Neutrophil (primary cell): ENCODE data around the gene RPRD1B.

ENCODE experiments used
- H3K27ac ChIP-seq: fragments of 200-600 bp; sonication (generic); 2 replicates; pipeline ENCODE4 v1.5.1; 2016; ENCODE audit warnings: mild to moderate bottlenecking, moderate library complexity
- H3K27me3 ChIP-seq: fragments of 200-600 bp; sonication (generic); 2 replicates; pipeline ENCODE4 v1.6.0; 2016; ENCODE audit warnings: mild to moderate bottlenecking
- H3K36me3 ChIP-seq: fragments of 200-600 bp; sonication (generic); 2 replicates; pipeline ENCODE4 v1.5.1; 2017
- H3K4me1 ChIP-seq, 2 experiments: fragments of 200-600 bp in 1 of 2; sonication (generic) in 1 of 2; 1 replicate in 1 of 2; 2 replicates in 1 of 2; pipeline versions ENCODE4 v1.5.1 to v1.6.1; 2013 to 2016; ENCODE audit warnings: low read depth in 1 of 2, low read length in 1 of 2, mild to moderate bottlenecking in 1 of 2, moderate library complexity in 1 of 2; ENCODE audit not compliant: control insufficient read depth in 1 of 2, insufficient read depth in 1 of 2
- H3K4me3 ChIP-seq, 2 experiments: fragments of 200-600 bp in 1 of 2; sonication (generic) in 1 of 2; 1 replicate in 1 of 2; 2 replicates in 1 of 2; pipeline ENCODE4 v1.5.1; 2013 to 2016; ENCODE audit warnings: low read depth in 1 of 2, low read length in 1 of 2, mild to moderate bottlenecking in 1 of 2, moderate library complexity in 1 of 2
- H3K9me3 ChIP-seq: fragments of 200-600 bp; sonication (generic); 2 replicates; pipeline ENCODE4 v1.5.1; 2016
- TF ChIP-seq, protein P1 (sequence below): fragments of 200-600 bp; sonication (generic); IDR thresholded peaks from 2 replicates; pipeline ENCODE4 v1.5.1; 2016; ENCODE audit warnings: antibody characterized with exemption

The RPRD1B gene

DNA sequence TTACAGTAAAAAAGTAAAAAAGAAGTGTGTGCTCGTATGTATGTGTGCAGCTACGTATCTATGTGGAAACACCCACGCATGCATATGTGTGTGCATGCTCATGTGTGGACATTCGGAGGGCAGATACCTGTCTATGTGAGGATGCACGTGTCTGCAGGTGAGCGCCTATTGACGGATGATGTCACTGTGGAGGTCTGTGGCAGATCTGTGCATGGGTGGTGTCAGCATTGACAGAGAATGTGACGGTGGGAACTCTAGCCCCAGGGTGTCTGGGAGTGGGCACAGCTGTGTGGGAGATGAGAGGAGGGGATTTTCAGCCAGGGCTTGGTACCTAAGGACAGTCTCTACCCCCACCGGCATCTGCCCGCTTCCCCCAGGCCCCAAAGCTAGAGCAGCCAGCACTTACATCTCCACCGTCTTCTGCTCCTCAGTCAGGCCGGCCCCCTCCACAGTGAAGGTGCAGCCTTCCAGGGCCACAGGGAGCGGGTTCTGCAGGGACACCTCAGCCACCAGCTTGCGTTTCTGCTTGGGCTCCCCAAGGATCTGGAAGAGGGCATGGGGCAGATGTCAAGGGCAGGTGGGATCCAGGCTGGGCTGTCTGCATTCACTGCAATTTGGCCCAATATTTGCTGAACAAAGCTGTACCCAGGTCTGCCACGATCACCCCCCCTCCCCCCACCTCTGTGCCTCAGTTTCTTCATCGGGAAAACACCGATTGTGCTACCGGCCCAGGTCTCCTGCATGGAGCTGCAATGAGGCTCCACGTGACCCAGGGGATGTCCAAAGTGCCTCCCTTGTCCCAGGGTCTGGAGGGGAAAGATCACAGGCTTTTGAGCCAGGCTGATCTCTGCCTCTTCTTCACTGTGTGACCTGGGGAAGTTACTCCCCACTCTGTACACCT lies 97.4 kb downstream of the RPRD1B start:
- Histone ChIP-seq H3K36me3 (no peaks in the 10 kb centered on the region), H3K9me3 (no peaks in the 10 kb centered on the region), H3K27me3 (no peaks in the 10 kb centered on the region), H3K4me1 (no peaks in the 10 kb centered on the region), H3K4me3 (no peak overlapping the region), H3K27ac (no peak overlapping the region)
- TF ChIP-seq, protein P1, sequence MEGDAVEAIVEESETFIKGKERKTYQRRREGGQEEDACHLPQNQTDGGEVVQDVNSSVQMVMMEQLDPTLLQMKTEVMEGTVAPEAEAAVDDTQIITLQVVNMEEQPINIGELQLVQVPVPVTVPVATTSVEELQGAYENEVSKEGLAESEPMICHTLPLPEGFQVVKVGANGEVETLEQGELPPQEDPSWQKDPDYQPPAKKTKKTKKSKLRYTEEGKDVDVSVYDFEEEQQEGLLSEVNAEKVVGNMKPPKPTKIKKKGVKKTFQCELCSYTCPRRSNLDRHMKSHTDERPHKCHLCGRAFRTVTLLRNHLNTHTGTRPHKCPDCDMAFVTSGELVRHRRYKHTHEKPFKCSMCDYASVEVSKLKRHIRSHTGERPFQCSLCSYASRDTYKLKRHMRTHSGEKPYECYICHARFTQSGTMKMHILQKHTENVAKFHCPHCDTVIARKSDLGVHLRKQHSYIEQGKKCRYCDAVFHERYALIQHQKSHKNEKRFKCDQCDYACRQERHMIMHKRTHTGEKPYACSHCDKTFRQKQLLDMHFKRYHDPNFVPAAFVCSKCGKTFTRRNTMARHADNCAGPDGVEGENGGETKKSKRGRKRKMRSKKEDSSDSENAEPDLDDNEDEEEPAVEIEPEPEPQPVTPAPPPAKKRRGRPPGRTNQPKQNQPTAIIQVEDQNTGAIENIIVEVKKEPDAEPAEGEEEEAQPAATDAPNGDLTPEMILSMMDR = no peak

DNA sequence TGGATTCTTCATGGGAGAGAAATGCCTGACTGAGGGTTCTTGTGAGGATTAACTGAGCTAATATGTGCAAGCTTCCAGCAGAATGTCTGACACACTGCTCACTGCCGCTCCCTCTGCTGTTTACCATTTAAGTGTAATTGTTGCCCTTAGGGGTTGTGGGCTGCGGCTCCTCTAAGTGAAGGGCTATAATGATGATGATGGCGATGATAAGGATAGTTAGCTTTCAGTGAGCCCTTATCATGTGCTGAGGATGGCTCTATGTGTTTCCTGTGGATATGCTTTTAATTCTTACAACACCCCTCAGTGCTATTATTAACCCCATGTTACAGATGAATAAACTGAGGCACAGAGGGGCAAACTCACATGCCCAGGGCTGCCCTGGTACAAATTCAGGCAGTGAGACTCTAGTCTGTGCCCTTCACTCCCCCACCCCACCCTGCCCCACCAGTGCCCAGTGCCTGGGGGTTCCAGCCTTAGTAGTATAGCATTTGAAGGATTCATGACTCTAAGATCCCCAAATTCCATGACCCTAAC lies 98.1 kb downstream of the RPRD1B start:
- Histone ChIP-seq H3K27ac (no peak overlapping the region), H3K4me1 (no peaks in the 10 kb centered on the region), H3K4me3 (no peak overlapping the region), H3K9me3 (no peaks in the 10 kb centered on the region), H3K27me3 (no peaks in the 10 kb centered on the region), H3K36me3 (no peaks in the 10 kb centered on the region)
- TF ChIP-seq, protein P1 = no peak

DNA sequence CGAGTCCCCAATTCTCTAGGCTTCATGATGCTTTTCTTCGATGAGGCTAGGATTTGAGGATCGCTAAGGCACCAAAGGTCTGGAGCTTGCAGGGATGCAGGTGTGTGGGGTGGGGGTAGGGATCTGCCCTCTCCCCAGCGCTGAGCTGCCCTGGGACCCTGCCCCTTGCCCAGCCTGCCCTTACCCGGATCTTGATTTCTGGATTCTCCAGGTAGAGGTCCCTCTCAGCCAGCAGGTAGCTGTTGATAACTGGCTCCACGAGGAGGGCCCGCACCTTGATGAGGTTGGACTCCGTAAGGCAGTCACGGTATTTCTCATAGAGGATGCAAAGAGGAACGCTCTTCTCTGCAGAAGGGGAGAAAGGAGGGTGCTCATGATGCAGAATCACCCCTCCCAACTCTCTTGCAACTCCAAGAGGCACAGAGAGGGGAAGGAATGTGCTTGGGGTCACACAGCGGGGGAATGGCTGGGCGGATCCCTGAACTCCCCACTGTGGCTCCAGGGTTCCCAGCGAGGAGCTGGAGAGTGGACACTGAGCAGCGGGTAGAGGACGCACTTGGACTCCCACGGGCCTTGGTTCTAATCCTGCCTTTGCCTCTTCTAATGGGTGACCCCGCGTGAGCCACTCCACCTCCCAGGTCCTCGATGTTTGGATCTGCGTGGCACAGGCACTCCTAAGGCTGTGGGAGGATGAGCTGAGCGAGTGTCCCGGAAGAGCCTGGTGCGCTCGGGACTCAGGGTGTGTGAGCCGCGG lies 98.8 kb downstream of the RPRD1B start:
- Histone ChIP-seq H3K9me3 (no peaks in the 10 kb centered on the region), H3K27ac (no peak overlapping the region), H3K27me3 (no peaks in the 10 kb centered on the region), H3K4me1 (no peaks in the 10 kb centered on the region), H3K4me3 (no peak overlapping the region), H3K36me3 (no peaks in the 10 kb centered on the region)
- TF ChIP-seq, protein P1 = no peak

DNA sequence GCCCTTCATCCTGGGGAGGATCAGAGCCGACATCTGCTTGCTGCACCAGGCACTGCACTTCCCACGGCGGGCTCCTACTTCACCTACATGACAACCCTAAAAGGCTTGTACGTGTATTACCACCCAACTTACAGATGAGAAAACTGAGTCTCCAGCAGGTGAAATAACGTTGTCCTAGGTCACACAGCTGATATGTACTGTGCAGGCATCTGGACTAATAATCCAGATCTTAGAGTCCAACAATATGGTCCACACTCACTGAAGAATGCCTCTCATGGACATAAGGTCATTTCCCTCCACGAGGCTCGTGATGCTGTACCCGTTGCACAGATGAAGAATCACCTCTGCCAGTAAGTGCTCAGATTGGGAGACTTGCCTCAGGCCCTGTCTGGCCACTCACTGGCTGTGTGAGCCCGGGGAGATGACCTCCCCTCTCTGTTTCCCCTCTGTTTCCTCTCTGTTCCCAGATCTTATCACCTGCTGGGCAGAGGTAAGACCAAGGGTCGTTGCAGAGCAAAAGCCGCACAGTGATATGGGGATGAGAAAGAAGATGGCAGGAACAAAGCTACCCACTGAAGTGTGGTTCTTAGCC lies 99.5 kb downstream of the RPRD1B start:
- Histone ChIP-seq H3K27ac (no peak overlapping the region), H3K27me3 (no peaks in the 10 kb centered on the region), H3K36me3 (no peaks in the 10 kb centered on the region), H3K9me3 (no peaks in the 10 kb centered on the region), H3K4me1 (no peaks in the 10 kb centered on the region), H3K4me3 (no peak overlapping the region)
- TF ChIP-seq, protein P1 = no peak

DNA sequence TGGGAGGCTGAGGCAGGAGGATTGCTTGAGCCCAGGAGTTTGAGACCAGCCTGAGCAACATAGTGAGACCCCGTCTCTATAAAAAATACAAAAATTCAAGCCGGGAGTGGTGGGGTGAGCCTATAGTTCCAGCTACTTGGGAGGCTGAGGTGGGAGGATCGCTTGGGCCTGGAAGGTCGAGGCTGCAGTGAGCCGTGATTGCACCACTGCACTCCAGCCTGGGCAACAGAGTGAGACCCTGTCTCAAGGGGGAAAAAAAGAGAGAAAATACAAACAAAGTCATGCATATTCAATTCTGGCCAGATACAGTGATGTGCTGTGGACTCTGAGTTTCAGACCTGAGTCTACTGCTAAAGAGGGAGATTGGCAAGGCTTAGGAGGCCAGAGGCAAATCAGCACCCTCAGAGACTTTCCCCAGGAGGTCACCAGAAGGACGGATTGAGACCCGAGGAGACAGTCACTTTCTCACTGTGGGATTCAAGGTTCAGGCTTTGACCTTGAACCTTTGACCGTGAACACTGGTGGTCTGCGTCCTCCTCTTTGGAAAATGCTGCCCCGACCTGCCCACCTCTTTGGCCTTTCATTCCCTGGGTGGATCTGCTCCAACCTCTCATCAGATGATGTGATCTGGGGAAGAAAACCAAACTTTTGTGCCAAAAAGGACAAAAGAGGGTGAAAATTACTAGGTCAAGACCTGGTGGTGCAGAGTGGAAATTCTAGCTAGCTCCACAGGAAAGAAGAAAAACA lies 100.3 kb downstream of the RPRD1B start:
- Histone ChIP-seq H3K27me3 (no peaks in the 10 kb centered on the region), H3K4me3 (no peak overlapping the region), H3K36me3 (no peaks in the 10 kb centered on the region), H3K4me1 (no peaks in the 10 kb centered on the region), H3K9me3 (no peaks in the 10 kb centered on the region), H3K27ac (no peak overlapping the region)
- TF ChIP-seq, protein P1 = no peak
